ENCODE measurements around the gene IREB2. TPM values are rescaled to one million over a fixed set of nuclear protein-coding genes. Genes with fewer than 3 reads are reported as not detected.
A peak's percentile ranks its signal among the peaks of the same experiment; 100 is the strongest.

Gene IREB2
- total and polyA plus RNA-seq, 2 experiments from 2014 or later, result 23.4 to 68.4 TPM

DNA sequence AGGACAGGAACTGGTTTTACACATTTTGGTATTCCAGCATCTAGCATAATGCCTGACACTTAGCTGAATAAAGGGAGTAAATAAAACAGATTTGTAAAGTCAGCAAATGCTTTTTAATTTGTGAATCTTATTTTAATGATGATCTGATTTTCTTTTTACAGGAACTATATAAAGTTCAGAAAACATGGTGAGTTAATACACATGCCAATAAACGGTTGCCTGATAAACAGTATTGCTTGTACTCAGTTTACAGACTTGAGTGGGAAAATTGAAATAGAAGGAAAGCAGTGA lies 103.7 kb downstream of the IREB2 start:
- H3K27ac Mint-ChIP-seq, result peak overlapping the region; percentile 30; the same call in 1 of the 2 replicates
- ATAC-seq (no peak), DNase-seq (ENCODE audit: low spot score) (no peak)
- Histone ChIP-seq H3K9me2 (ENCODE audit: insufficient read depth) (peaks cover 3% of the 10 kb centered on the region; the same call in 1 of the 2 replicates), H3K4me2 (peak overlapping the region; percentile 95), H3K27ac (ENCODE audit: low read depth) (no peak overlapping the region), H3K36me3 (ENCODE audit: insufficient read depth) (peaks cover 46% of the 10 kb centered on the region), H3K4me1 (ENCODE audit: insufficient read depth) (peaks cover 8% of the 10 kb centered on the region; the same call in 1 of the 2 replicates), H2AFZ (no peak overlapping the region), H3K4me3 (peak overlapping the region; percentile 88), H3K27me3 (ENCODE audit: insufficient read depth) (no peaks in the 10 kb centered on the region), H3K79me2 (replicated peaks; ENCODE audit: insufficient read depth) (peaks cover 22% of the 10 kb centered on the region), H4K20me1 (replicated peaks; ENCODE audit: insufficient read depth) (peaks cover 23% of the 10 kb centered on the region; the same call in 1 of the 2 replicates), H3F3A (replicated peaks; ENCODE audit: low read depth) (no peaks in the 10 kb centered on the region)
- TF ChIP-seq EZH2 (IDR thresholded peaks at IDR 0.05; ENCODE audit: low read depth, unreplicated experiment), result no peak
- no peak for TF ChIP-seq JUNB (IDR thresholded peaks at IDR 0.05; ENCODE audit: unreplicated experiment)
- H3K36me3 Mint-ChIP-seq (ENCODE audit: low read depth), result peaks cover 46% of the 10 kb centered on the region
- H3K9me3 Mint-ChIP-seq, result no peaks in the 10 kb centered on the region; the same call in 2 of the 3 replicates
- H3K4me1 Mint-ChIP-seq, result peaks cover 9% of the 10 kb centered on the region
- H3K27me3 Mint-ChIP-seq (ENCODE audit: insufficient read depth, low read depth, poor library complexity), result peaks cover 9% of the 10 kb centered on the region
- H3K4me3 Mint-ChIP-seq, result peak overlapping the region; percentile 95

DNA sequence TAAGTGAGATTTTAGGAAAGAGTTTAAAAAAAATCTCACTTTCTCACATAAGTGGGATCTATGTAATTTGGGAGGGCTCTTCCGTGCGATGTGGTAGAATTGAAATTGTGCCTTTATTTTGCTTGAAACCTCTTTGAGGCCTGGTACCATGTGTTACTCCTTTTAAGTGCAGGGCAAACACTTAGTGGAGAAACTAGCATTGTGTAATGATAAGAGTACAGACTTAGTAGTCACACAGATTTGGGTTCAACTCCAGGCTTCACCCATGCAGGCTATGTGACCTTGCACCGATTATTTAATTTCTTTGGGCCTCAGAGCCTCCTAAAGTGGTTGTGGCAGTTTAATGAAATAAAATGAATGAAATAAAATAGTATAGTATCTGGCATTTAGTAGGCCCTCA lies 104.6 kb downstream of the IREB2 start:
- H3K27me3 Mint-ChIP-seq (ENCODE audit: insufficient read depth, low read depth, poor library complexity), result peaks cover 9% of the 10 kb centered on the region
- Histone ChIP-seq H4K20me1 (replicated peaks; ENCODE audit: insufficient read depth) (peaks cover 27% of the 10 kb centered on the region), H3K79me2 (replicated peaks; ENCODE audit: insufficient read depth) (peaks cover 22% of the 10 kb centered on the region), H3F3A (replicated peaks; ENCODE audit: low read depth) (no peaks in the 10 kb centered on the region), H2AFZ (no peak overlapping the region), H3K4me3 (no peak overlapping the region), H3K36me3 (ENCODE audit: insufficient read depth) (peaks cover 52% of the 10 kb centered on the region), H3K4me1 (ENCODE audit: insufficient read depth) (peaks cover 8% of the 10 kb centered on the region; the same call in 1 of the 2 replicates), H3K9me2 (ENCODE audit: insufficient read depth) (peaks cover 3% of the 10 kb centered on the region; the same call in 1 of the 2 replicates), H3K27me3 (ENCODE audit: insufficient read depth) (no peaks in the 10 kb centered on the region), H3K27ac (ENCODE audit: low read depth) (no peak overlapping the region; the same call in 1 of the 2 replicates), H3K4me2 (no peak overlapping the region)
- no peak for ATAC-seq
- H3K4me3 Mint-ChIP-seq, result no peak overlapping the region
- DNase-seq (ENCODE audit: low spot score), result no peak
- H3K27ac Mint-ChIP-seq, result no peak overlapping the region
- H3K9me3 Mint-ChIP-seq, result no peaks in the 10 kb centered on the region; the same call in 2 of the 3 replicates
- H3K36me3 Mint-ChIP-seq (ENCODE audit: low read depth), result peaks cover 55% of the 10 kb centered on the region
- TF ChIP-seq EZH2phosphoT487 (IDR thresholded peaks at IDR 0.05; ENCODE audit: unreplicated experiment) (no peak), JUNB (IDR thresholded peaks at IDR 0.05; ENCODE audit: unreplicated experiment) (no peak), CREB1 (CRISPR knock-in tag; IDR thresholded peaks at IDR 0.05; ENCODE audit: low read depth) (no peak), ZNF331 (CRISPR knock-in tag; IDR thresholded peaks at IDR 0.05; ENCODE audit: low read depth) (no peak)
- TF ChIP-seq, protein P1, sequence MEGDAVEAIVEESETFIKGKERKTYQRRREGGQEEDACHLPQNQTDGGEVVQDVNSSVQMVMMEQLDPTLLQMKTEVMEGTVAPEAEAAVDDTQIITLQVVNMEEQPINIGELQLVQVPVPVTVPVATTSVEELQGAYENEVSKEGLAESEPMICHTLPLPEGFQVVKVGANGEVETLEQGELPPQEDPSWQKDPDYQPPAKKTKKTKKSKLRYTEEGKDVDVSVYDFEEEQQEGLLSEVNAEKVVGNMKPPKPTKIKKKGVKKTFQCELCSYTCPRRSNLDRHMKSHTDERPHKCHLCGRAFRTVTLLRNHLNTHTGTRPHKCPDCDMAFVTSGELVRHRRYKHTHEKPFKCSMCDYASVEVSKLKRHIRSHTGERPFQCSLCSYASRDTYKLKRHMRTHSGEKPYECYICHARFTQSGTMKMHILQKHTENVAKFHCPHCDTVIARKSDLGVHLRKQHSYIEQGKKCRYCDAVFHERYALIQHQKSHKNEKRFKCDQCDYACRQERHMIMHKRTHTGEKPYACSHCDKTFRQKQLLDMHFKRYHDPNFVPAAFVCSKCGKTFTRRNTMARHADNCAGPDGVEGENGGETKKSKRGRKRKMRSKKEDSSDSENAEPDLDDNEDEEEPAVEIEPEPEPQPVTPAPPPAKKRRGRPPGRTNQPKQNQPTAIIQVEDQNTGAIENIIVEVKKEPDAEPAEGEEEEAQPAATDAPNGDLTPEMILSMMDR (conservative IDR thresholded peaks at IDR 0.05; ENCODE audit: low read depth in 2 of 2), result no peak
- H3K4me1 Mint-ChIP-seq, result peaks cover 9% of the 10 kb centered on the region

DNA sequence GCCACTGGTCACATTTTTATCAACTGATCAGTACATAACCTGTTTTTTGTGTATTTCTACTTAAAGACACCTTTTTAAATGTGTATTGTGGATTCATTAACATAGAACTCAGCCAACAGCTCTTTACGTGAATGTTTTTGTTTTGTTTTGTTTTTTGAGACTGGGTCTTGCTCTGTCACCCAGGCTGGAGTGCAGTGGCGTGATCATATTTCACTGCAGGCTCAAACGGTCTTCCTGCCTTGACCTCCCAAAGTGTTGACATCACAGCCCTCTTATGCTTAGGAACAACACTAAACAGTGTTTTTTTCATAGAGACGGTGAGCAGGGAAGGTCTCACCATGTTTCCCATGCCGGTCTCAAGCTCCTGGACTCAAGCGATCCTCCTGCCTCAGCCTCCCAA lies 112.2 kb downstream of the IREB2 start:
- Mint-ChIP-seq H3K27me3 (ENCODE audit: insufficient read depth, low read depth, poor library complexity) (peaks cover under 1% of the 10 kb centered on the region), H3K4me1 (no peaks in the 10 kb centered on the region; the same call in 2 of the 3 replicates), H3K27ac (no peak overlapping the region; the same call in 1 of the 2 replicates), H3K4me3 (no peak overlapping the region), H3K36me3 (ENCODE audit: low read depth) (peaks cover 55% of the 10 kb centered on the region), H3K9me3 (no peaks in the 10 kb centered on the region)
- Histone ChIP-seq H3K4me1 (ENCODE audit: insufficient read depth) (no peaks in the 10 kb centered on the region), H2AFZ (no peak overlapping the region), H3K27ac (ENCODE audit: low read depth) (no peak overlapping the region; the same call in 1 of the 2 replicates), H3K4me2 (no peak overlapping the region), H3K9me2 (ENCODE audit: insufficient read depth) (no peaks in the 10 kb centered on the region), H3K4me3 (no peak overlapping the region), H3F3A (replicated peaks; ENCODE audit: low read depth) (no peaks in the 10 kb centered on the region), H3K79me2 (replicated peaks; ENCODE audit: insufficient read depth) (no peaks in the 10 kb centered on the region), H4K20me1 (replicated peaks; ENCODE audit: insufficient read depth) (peaks cover 13% of the 10 kb centered on the region; the same call in 1 of the 2 replicates), H3K36me3 (ENCODE audit: insufficient read depth) (peaks cover 33% of the 10 kb centered on the region), H3K27me3 (ENCODE audit: insufficient read depth) (no peaks in the 10 kb centered on the region)
- DNase-seq (ENCODE audit: low spot score) (no peak), ATAC-seq (no peak)
- TF ChIP-seq, protein P2, sequence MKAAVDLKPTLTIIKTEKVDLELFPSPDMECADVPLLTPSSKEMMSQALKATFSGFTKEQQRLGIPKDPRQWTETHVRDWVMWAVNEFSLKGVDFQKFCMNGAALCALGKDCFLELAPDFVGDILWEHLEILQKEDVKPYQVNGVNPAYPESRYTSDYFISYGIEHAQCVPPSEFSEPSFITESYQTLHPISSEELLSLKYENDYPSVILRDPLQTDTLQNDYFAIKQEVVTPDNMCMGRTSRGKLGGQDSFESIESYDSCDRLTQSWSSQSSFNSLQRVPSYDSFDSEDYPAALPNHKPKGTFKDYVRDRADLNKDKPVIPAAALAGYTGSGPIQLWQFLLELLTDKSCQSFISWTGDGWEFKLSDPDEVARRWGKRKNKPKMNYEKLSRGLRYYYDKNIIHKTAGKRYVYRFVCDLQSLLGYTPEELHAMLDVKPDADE (IDR thresholded peaks at IDR 0.05), result no peak

Measured in GM23338 (cell line).